Fibroblast of the conjunctiva (primary cell): ENCODE results near the gene NBR1.
A peak's percentile ranks its signal among the peaks of the same experiment; 100 is the strongest.
"Not testable (repeated sequence)": the region's sequence is repeated elsewhere in the genome, so short reads cannot be mapped to it uniquely, and the experiment has no call there.

Experiments used
- DNase-seq: peaks from one replicate; pipeline ENCODE4 v3.0.0-alpha.2; 2010; ENCODE audit warnings: low read depth

NBR1 gene, protein sequence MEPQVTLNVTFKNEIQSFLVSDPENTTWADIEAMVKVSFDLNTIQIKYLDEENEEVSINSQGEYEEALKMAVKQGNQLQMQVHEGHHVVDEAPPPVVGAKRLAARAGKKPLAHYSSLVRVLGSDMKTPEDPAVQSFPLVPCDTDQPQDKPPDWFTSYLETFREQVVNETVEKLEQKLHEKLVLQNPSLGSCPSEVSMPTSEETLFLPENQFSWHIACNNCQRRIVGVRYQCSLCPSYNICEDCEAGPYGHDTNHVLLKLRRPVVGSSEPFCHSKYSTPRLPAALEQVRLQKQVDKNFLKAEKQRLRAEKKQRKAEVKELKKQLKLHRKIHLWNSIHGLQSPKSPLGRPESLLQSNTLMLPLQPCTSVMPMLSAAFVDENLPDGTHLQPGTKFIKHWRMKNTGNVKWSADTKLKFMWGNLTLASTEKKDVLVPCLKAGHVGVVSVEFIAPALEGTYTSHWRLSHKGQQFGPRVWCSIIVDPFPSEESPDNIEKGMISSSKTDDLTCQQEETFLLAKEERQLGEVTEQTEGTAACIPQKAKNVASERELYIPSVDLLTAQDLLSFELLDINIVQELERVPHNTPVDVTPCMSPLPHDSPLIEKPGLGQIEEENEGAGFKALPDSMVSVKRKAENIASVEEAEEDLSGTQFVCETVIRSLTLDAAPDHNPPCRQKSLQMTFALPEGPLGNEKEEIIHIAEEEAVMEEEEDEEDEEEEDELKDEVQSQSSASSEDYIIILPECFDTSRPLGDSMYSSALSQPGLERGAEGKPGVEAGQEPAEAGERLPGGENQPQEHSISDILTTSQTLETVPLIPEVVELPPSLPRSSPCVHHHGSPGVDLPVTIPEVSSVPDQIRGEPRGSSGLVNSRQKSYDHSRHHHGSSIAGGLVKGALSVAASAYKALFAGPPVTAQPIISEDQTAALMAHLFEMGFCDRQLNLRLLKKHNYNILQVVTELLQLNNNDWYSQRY

DNA sequence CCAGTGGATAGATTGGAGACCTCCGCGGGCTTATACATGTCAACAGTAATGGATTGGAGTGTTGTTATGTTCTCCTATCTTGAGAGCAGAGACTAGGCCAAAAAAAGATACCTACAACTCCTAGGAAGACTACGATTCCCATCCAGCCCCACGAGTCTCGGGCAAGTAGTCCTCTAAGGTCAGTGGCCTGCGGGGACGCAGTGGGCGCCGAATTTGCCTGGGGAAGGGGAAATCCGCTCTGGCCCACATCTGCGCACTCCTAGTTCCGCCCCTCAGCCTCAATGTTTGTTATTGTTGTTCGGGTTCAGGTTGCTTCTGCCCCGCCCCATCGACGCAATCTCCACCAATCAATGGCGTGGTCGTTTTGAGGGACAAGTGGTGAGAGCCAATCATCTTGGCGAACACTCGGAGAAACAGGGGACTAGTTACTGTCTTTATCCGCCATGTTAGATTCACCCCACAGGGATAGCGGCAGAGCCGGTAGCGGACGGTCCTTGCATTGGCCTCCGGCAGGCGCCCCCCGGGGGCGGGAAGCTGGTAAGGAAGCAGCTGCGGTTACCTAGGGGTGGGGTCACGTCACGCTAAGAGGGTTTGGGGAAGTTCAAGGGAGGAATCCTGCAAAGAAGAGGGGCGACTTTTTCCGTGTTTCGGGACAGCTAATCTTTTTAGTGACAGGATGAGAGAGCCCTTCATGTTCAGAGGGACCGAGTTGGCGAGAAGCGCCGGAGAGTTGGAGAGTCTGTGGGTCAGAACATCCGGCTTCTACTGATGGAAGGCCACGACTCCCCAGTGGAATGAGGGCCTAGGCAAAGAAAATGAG, at the start of gene NBR1:
Gene NBR1, plus strand, starts transcription at position 449 of the 820 bp plus-strand sequence. CDS start 4,586 bp downstream, outside the sequence.
- peak; percentile 98 for DNase-seq

DNA sequence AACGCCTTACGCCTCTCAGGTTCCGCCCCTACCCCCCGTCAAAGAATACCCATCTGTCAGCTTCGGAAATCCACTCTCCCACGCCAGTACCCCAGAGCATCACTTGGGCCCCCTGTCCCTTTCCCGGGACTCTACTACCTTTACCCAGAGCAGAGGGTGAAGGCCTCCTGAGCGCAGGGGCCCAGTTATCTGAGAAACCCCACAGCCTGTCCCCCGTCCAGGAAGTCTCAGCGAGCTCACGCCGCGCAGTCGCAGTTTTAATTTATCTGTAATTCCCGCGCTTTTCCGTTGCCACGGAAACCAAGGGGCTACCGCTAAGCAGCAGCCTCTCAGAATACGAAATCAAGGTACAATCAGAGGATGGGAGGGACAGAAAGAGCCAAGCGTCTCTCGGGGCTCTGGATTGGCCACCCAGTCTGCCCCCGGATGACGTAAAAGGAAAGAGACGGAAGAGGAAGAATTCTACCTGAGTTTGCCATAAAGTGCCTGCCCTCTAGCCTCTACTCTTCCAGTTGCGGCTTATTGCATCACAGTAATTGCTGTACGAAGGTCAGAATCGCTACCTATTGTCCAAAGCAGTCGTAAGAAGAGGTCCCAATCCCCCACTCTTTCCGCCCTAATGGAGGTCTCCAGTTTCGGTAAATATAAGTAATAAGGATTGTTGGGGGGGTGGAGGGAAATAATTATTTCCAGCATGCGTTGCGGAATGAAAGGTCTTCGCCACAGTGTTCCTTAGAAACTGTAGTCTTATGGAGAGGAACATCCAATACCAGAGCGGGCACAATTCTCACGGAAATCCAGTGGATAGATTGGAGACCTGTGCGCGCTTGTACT, 45.7 kb upstream of the NBR1 start, which contains the start of gene BRCA1:
Gene BRCA1, minus strand, starts transcription at position 232 of the 834 bp plus-strand sequence. CDS start 1,268 bp downstream, outside the sequence.
- DNase-seq = peak; percentile 99

DNA sequence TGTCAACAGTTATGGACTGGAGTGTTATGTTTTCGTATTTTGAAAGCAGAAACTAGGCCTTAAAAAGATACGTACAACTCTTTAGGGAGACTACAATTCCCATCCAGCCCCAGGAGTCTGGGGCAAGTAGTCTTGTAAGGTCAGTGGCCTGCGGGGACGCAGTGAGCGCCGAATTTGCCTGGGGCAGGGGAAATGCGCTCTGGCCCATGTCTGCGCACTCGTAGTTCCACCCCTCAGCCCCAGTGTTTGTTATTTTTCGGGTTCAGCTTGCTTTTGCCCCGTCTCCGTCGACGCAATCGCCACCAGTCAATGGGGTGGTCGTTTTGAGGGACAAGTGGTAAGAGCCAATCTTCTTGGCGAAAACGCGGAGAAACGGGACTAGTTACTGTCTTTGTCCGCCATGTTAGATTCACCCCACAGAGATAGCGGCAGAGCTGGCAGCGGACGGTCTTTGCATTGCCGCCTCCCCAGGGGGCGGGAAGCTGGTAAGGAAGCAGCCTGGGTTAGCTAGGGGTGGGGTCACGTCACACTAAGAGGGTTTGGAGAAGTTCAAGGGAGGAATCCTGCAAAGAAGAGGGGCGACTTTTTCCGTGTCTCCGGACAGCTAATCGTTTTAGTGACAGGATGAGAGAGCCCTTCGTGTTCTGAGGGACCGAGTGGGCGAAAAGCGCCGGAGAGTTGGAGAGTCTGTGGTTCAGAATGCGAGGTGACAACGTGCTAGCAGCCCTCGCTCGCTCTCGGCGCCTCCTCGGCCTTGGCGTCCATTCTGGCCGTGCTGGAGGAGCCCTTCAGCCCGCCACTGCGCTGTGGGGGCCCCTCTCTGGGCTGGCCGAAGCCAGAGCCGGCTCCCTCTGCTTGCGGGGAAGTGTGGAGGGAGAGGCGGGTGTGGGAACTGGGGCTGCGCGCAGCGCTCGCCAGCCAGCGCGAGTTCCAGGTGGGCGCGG, 44.8 kb upstream of the NBR1 start:
- DNase-seq = no peak

DNA sequence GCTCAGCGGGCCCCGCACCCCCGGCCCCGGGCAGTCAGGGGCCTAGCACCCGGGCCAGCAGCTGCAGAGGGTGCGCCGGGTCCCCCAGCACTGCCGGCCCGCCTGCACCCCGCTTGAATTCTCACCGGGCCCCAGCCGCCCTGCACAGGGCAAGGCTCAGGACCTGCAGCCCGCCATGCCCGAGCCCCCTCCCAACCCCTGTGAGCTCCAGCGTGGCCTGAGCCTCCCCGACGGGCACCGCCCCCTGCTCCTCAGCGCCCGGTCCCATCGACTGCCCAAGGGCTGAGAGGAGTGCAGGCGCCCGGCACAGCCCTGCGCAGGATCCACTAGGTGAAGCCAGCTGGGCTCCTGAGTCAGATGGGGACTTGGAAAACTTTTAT, 44.1 kb upstream of the NBR1 start:
- DNase-seq = no peak

DNA sequence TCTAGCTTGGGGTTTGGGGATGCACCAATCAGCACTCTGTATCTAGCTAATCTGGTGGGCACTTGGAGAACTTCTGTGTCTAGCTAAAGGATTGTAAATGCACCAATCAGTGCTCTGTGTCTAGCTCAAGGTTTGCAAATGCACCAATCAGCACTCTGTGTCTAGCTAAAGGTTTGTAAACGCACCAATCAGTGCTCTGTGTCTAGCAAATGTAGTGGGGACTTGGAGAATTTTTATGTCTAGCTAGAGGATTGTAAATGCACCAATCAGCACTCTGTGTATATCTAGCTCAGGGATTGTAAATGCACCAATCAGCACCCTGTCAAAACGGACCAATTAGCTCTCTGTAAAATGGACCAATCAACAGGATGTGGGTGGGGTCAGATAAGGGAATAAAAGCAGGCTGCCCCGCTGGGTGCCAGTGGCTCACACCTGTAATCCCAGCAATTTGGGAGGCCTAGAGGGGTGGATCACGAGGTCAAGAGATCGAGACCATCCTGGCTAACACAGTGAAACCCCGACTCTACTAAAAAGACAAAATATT, 43.6 kb upstream of the NBR1 start:
- not testable (repeated sequence) for DNase-seq

DNA sequence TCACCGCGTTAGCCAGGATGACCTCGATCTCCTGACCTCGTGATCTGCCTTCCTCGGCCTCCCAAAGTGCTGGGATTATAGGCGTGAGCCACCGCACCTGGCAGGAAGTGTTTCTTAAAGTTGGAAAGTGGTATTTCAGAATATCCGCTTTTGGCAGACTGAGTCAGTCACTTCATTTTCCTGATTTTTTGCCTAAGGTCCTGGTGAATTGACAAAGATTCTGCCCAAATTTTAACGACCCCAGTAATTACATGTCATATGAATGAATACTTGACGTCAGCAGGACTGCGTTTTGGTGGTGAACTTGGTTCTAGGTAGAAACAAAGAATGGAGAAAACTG, 41.4 kb upstream of the NBR1 start:
- no peak for DNase-seq

DNA sequence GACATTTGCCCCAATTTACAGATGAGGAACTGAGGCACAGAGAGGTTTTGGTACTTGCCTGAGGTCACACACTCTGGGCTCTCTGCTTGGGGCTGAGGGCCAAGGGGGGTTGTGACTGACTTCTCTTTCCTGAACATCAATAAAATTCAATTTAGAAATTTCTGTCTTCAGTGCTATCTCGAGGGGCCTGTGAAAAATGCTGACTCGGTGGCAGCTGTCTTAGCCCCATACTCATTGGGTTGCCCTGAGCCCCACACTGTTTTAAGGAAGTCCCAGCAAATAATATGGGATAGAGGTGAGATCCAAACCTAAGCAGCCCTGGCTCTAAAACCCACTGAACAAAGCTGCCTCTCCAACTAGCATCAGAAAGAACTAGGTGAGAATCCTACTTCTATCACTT, 38.9 kb upstream of the NBR1 start:
- no peak for DNase-seq

DNA sequence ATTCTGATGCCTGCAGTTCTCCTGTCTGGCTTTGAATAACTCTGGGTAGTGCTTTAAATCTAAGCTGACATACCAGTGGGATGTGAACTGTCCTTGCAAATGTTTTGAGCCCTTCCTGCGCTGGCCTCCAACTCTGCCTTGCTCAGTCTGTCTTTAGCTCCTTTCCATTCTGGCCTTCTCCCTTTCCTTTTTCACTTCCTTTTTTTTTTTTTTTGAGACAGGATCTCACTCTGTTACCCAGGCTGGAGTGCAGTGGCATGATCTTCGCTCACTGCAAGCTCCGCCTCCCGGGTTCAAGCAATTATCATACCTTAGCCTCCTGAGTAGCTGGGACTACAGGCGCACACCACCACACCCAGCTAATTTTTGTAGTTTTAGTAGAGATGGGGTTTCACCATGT, 37.6 kb upstream of the NBR1 start:
- DNase-seq = not testable (repeated sequence)

DNA sequence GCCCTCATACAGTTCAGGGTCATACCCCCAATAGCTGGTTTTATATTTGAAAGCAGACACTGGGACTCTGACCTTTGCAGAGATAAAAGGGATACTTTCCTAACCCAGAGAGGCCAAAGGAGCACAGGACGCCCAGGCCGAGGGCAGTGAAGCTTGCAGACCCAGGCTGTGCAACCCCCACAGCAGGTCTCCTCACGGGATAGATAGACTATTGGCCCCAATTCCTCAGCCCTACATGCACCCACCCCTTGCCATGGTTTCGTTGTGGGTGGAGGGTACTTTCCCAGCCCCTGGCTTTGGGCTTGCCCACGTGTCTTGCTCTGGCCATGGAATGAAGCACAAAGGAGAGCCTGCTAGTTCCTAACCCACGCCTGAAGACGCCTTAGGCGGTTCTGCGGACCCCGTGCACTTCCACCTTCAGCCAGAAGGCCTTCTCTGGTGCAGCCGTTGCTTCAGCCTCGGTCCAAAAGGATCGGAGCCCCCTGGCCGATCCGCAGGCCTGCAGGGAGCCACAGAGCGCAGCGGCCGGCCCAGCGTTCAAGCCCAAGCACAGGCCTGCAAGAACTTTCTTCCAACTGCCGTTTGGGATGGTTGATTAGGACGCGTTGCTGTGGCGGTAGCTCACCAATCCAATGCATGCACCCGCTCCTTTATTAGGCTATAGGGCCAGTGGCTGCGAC, 36.1 kb upstream of the NBR1 start:
- no peak for DNase-seq

DNA sequence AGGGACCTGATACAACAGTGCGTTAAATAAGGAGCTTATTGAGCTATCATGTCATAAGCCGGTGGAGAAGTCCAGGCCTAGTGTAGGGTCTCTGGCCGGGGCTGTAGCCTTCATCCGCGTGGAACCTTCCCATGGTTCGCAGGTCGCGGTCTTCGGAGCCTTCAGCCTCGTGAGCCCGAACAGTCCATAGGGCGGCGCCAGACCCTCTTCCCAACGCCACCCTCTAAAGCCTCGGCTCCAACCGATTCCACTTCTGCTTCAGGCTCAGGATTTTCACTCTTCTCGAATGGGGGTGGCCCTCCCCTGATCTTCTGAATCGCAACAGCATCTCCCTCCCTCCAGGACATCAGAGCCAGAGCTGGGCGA, 35.6 kb upstream of the NBR1 start:
- no peak for DNase-seq

DNA sequence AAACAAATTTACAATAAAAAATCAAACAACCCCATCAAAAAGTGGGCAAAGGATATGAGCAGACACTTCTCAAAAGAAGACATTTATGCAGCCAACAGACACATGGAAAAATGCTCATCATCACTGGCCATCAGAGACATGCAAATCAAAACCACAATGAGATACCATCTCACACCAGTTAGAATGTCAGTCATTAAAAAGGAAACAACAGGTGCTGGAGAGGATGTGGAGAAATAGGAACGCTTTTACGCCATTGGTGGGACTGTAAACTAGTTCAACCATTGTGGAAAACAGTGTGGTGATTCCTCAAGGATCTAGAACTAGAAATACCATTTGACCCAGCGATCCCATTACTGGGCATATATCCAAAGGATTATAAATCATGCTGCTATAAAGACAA, 34.4 kb upstream of the NBR1 start:
- DNase-seq = not testable (repeated sequence)

DNA sequence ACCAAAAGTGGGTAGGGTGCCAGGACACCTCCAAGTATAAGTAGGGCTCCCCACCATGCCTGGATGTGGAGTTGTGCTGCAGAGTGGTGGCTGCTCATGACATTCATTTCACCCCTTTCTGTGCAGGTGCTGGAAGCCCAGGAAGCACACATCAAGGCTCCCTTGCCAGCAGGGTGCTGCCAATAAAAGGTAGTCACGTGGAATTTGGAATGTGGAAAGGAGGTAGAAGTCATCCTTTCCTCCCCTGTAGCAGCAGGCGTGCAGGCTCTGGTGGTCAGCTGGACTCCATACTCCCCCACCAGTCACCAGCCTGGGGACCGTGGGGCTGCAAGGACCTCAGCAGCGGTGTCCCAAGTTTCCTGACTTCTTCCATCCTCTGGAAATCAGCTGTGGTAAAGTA, 32.5 kb upstream of the NBR1 start:
- DNase-seq = not testable (repeated sequence)

DNA sequence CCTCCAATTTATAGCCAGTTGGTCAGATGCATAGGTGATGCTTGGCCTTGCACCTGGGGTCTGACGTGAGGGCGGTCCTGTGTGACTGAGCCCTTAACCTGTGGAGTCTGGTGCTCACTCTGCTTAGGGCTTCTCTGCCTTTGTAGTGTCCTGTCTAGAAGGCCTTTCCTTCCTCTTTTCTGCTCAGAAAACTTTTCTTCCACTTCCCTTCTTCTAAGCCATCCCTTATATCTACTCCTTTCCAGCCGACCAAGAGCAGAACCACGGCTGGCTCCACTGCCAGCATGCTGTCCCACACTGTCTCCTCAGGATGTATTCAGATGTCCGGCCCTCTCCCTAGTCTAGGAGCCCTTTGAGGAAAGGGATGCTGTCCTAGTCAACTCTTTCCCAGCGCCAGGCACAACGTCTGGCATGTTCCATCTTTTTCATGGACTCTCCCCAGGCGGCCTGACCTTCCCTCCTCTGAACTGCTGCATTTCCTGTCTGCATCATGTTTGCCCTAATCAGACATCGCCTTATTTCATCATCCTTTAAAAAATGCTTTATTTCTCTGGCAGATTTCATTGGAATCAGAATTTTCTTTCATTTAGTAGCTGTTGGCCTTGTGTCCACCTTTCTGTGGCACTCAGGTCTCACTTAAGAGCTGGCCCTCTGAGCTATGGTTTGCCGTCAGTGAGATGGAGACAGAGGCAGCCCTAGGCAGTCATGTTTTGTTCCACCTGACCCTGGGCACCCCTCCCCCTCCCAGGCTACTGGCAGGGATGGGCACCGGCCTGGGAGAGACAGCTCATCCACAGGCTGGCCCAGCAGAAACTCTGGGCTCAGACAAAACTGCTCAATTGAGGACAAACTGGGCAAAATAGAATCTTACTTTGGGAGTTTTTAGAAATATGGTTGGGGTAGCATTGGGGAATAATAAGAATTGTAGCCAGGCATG, 30.4 kb upstream of the NBR1 start:
- no peak for DNase-seq

DNA sequence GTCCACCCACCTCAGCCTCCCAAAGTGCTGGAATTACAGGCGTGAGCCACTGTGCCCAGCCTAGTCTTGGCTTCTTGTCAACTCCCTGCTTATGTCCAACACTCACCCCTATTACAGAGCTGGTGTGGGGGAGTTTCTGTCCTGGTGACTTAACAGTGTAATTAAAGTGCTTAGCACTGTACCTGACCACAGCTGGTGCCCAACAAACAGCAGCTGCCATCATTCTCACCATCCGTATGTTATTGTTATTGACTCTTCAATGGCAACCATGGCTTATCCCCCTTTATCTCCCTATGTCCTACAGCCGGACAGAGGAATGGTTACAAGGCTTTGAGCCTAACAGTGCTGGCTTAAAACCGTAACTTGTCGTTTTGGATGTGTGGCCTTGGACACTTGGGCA, 28.9 kb upstream of the NBR1 start:
- DNase-seq = no peak

DNA sequence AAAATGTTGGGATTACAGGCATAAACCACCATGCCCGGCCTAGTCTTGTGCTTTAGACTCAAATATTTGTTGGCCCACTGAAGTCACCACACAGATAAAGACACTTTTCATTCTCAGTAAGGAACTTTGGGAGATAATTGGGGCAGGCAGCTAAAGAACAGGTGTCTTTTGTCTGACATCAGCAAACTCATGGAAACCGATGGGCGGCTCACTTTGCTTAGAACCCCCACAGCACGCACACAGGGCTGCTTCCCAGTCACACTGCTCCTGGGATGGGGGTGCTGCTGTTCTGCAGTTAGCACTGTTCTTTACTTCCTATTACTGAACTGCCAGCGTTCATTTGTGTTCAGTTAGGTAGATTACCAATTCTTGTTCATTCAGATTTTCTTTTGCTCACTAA, 27.8 kb upstream of the NBR1 start:
- DNase-seq = no peak

DNA sequence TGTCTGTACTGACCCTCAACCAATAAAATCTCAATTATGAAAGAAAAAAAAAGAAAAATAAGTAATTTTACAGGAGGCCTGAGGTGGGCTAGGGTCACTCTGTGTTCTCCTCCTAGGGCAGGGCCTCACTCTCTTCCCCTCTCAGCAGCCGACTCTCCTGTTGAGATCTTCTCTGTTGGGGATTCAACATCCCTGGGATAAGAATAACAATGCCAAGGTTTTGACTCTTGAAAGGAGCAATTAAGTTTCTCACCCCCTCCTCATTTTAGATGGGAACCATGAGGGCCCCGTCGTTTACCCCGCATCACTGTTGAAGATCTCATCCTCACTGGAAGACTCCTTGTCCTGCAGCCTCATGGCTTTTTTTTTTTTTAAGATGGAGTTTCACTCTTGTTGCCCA, 24.4 kb upstream of the NBR1 start:
- DNase-seq = no peak

DNA sequence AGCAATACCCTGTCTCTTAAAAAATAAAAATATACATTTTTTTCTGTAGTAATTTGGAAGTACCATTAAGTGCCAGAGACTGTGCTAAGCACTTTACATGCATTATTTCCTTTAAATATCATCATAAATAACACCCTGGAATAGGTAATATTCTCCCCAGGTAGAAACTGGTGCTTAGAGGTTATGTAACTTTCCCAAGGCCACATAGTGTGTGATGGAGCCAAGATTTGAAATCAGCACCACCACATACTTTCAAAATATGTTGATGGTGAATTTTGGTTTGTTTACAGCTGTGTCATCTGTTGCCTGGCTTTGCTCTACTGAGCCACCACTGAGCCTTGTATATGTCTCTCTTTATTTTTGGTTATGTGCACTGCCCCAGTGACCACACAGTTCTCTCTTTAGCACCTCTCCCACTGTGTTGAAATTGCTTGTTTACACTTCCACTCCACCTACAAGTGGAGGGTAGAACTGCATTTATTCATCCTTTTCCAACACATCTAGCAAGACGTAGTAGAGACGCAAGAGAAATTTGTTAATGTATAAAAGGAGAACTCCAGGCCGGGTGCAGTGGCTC, 19.0 kb upstream of the NBR1 start:
- no peak for DNase-seq
